ENCODE data around the gene VRK2. TPM values are rescaled to one million over a fixed set of nuclear protein-coding genes. Genes with fewer than 3 reads are reported as not detected.

Gene VRK2
- total RNA-seq, 1 experiment from 2014 or later: 39.6 TPM

GRCh38 chr2:58135861-58136260 lies 89.3 kb downstream of the VRK2 start:
- no peaks in the 10 kb centered on the region for H3K27me3 ChIP-seq (ENCODE audit: control insufficient read depth, insufficient read depth, low read length)
- ChIA-PET CTCF (no interaction called here), POLR2A (no interaction called here)
- H3K36me3 ChIP-seq (ENCODE audit: control insufficient read depth, insufficient read depth, low read length): peaks cover 4% of the 10 kb centered on the region; the same call in 1 of the 2 replicates
- H3K27ac ChIP-seq (ENCODE audit: low read length): no peak overlapping the region
- no peaks in the 10 kb centered on the region for H3K4me1 ChIP-seq (ENCODE audit: control insufficient read depth, insufficient read depth, low read length)
- BruUV-seq (replicated peaks): no TSS peak
- ATAC-seq (no peak), DNase-seq (ENCODE audit: low read depth, low spot score) (no peak)
- no peaks in the 10 kb centered on the region for H3K9me3 ChIP-seq (ENCODE audit: control insufficient read depth, insufficient read depth, low read depth, low read length)
- in situ Hi-C loops (cut with HindIII; ENCODE audit: low pct_unique_long_range_greater_than_20kb, low sequenced_read_pairs): no loop called here
- intact Hi-C loops (cut with micrococcal nuclease; ENCODE audit: unreplicated experiment): no loop called here
- H3K4me3 ChIP-seq (ENCODE audit: low read depth in 2 of 2, low read length in 2 of 2): no peak overlapping the region
- TF ChIP-seq TCF7L2 (IDR thresholded peaks at IDR 0.05; ENCODE audit: low read depth, low read length) (no peak), CTCF (IDR thresholded peaks at IDR 0.05) (no peak), SIN3A (IDR thresholded peaks at IDR 0.05; ENCODE audit: borderline replicate concordance, insufficient read depth, low read depth, low read length) (no peak), POLR2AphosphoS5 (IDR thresholded peaks at IDR 0.05; ENCODE audit: low read depth, low read length) (no peak), REST (IDR thresholded peaks at IDR 0.05; ENCODE audit: insufficient read depth in 1 of 2, low read depth in 2 of 2, low read length in 1 of 2) (no peak)

- ATAC-seq (no peak), DNase-seq (ENCODE audit: low read depth, low spot score) (no peak)
These were observed 90.6 kb downstream of the VRK2 start for GRCh38 chr2:58137221-58137620.

More at GRCh38 chr2:58137221-58137620, 90.6 kb downstream of the VRK2 start:
- Histone ChIP-seq H3K9me3 (ENCODE audit: control insufficient read depth, insufficient read depth, low read depth, low read length) (no peaks in the 10 kb centered on the region), H3K36me3 (ENCODE audit: control insufficient read depth, insufficient read depth, low read length) (peaks cover 6% of the 10 kb centered on the region), H3K4me1 (ENCODE audit: control insufficient read depth, insufficient read depth, low read length) (no peaks in the 10 kb centered on the region), H3K27ac (ENCODE audit: low read length) (no peak overlapping the region), H3K4me3 (ENCODE audit: low read depth in 2 of 2, low read length in 2 of 2) (no peak overlapping the region), H3K27me3 (ENCODE audit: control insufficient read depth, insufficient read depth, low read length) (no peaks in the 10 kb centered on the region)
- ChIA-PET POLR2A (no interaction called here), CTCF (no interaction called here)
- intact Hi-C loops (cut with micrococcal nuclease; ENCODE audit: unreplicated experiment) (no loop called here), in situ Hi-C loops (cut with HindIII; ENCODE audit: low pct_unique_long_range_greater_than_20kb, low sequenced_read_pairs) (no loop called here)
- no peak for TF ChIP-seq SIN3A (IDR thresholded peaks at IDR 0.05; ENCODE audit: borderline replicate concordance, insufficient read depth, low read depth, low read length)
- TF ChIP-seq TCF7L2 (IDR thresholded peaks at IDR 0.05; ENCODE audit: low read depth, low read length): no peak
- TF ChIP-seq POLR2AphosphoS5 (IDR thresholded peaks at IDR 0.05; ENCODE audit: low read depth, low read length): no peak
- TF ChIP-seq REST (IDR thresholded peaks at IDR 0.05; ENCODE audit: insufficient read depth in 1 of 2, low read depth in 2 of 2, low read length in 1 of 2): no peak
- TF ChIP-seq CTCF (IDR thresholded peaks at IDR 0.05): no peak
- BruUV-seq (replicated peaks): no TSS peak
